Vagina (tissue), 2 donors: ENCODE results near the gene USF2.

ENCODE experiments used
- POLR2A ChIP-seq, 2 donors: fragments of 450-650 bp; IDR thresholded peaks; one replicate each; pipeline ENCODE4 v1.6.1; 2017; ENCODE audit warnings: antibody characterized with exemption in 2 of 2, mild to moderate bottlenecking in 2 of 2, moderate library complexity in 2 of 2
- POLR2AphosphoS5 ChIP-seq, 2 donors: sonication (generic); formaldehyde crosslinking; IDR thresholded peaks; one replicate each; pipeline ENCODE4 v1.9.0; 2017; ENCODE audit warnings: antibody characterized with exemption in 2 of 2, mild to moderate bottlenecking in 2 of 2, low read depth in 1 of 2; ENCODE audit not compliant: insufficient read depth in 1 of 2
- TF ChIP-seq, protein P1 (sequence below), 3 experiments: fragments of 450-650 bp in 2 of 3; fragments of 200-600 bp in 1 of 3; sonication (generic) in 1 of 3; IDR thresholded peaks; one replicate each; pipeline ENCODE4 v1.5.1; 2017 to 2019; ENCODE audit warnings: antibody characterized with exemption in 3 of 3, mild to moderate bottlenecking in 2 of 3, moderate library complexity in 2 of 3

DNA sequence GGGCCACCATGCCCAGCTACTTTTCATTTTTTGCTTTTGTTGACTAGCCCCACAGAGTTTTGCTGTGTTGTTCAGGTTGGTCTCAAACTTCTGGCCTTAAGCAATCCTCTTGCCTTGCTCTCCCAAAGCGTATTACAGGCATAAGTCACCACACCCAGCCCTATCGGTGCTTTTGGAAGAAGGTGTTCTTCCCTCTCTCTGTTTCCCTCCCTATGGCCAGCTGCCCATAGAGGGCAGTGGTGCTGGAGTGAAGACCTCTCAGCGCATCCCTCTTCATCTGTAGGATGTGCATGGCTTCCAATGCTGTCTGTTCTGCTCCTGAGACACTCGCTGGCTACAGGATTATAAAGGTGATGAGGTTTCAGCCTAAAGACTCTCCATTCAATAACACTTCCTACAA is 58.9 kb downstream of the USF2 start:
- TF ChIP-seq POLR2AphosphoS5 (IDR thresholded peaks at IDR 0.05; ENCODE audit: insufficient read depth in 1 of 2, low read depth in 1 of 2) (no peak), POLR2A (IDR thresholded peaks at IDR 0.05) (no peak)
- TF ChIP-seq, protein P1, sequence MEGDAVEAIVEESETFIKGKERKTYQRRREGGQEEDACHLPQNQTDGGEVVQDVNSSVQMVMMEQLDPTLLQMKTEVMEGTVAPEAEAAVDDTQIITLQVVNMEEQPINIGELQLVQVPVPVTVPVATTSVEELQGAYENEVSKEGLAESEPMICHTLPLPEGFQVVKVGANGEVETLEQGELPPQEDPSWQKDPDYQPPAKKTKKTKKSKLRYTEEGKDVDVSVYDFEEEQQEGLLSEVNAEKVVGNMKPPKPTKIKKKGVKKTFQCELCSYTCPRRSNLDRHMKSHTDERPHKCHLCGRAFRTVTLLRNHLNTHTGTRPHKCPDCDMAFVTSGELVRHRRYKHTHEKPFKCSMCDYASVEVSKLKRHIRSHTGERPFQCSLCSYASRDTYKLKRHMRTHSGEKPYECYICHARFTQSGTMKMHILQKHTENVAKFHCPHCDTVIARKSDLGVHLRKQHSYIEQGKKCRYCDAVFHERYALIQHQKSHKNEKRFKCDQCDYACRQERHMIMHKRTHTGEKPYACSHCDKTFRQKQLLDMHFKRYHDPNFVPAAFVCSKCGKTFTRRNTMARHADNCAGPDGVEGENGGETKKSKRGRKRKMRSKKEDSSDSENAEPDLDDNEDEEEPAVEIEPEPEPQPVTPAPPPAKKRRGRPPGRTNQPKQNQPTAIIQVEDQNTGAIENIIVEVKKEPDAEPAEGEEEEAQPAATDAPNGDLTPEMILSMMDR (IDR thresholded peaks at IDR 0.05): no peak
